ENCODE results near the gene CEP112.

Gene CEP112

GRCh38 chr17:65990593-65990992, 201.3 kb downstream of the CEP112 start:
- DNase-seq (ENCODE audit: low read depth in 2 of 2) = no peak

DNA sequence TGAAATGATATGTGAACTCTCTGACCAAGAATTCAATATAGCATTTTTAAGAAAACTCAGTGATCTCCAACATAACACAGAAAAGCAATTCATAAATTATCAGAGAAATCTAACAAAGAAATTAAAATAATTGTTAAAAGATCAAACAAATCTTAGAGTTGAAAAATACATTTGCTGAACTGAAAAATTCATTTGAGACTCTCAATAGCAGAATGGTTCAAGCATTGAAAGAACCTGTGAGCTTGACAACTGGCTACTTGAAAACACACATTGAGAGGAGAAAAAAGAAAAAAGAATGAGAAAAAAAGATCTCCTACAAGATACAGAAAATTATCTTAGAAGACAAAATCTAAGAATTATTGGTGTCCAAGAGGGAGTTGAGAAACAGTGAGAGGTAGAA, 203.5 kb downstream of the CEP112 start:
- DNase-seq (ENCODE audit: low read depth in 2 of 2) = no peak

DNA sequence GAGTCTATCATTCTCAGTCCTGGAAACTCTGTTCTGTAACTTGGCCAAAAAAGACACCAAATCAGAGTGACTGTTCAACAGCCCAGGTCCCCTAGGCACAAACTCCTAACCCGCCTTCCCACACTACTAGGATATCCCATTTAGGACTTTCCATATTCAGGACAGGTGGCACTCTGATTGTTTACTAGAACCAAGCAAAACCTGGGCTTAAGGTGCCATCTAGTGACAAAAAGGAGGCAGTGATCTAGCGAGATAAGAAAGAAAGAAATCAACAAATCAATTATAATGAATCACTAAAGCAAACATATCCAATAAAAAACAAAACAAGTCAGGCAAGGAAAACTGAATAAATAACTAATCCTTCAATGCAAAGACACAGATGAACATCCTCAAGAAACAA, 203.9 kb downstream of the CEP112 start:
- no peak for DNase-seq (ENCODE audit: low read depth in 2 of 2)

DNA sequence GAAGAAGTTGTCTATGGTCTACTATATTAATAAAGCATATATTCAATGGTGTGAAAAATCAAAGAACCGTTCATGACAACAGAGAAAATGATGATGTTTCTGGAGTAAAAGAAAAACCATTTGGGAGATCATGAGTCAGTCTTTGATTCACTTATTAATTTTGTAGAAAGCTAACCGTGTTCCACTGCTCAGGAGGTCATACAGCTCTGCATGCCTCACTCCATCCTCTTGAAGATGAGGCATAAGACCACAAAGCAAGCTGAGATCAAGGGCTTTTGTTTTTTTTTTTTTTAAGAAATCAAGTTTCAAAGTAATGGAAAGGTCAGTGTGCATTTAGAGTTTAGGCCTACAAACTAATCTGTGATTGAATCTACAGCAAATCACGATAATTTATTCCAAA, 206.4 kb downstream of the CEP112 start:
- no peak for DNase-seq (ENCODE audit: low read depth in 2 of 2)

DNA sequence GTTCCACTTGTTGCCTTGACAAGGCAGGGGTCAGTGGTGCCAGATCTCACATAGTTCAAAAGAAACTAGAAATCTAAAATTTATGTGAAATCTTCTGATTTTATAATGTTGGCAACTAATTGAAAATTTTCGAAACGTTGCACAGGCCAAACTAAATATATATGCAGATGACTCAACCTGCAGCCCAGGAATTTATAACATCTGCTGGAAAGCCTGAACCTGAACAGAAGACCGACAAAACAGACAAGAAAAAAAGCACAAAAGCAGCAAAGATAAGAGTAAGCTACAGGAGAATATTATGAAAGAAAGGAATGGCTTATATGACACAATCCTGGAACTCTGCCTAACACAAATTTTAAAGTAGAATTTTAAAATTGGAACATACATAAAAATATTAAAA, 207.6 kb downstream of the CEP112 start:
- no peak for DNase-seq (ENCODE audit: low read depth in 2 of 2)

- DNase-seq (ENCODE audit: low read depth in 2 of 2) = no peak
Measured at GRCh38 chr17:65978871-65979270, 213.1 kb downstream of the CEP112 start.

DNA sequence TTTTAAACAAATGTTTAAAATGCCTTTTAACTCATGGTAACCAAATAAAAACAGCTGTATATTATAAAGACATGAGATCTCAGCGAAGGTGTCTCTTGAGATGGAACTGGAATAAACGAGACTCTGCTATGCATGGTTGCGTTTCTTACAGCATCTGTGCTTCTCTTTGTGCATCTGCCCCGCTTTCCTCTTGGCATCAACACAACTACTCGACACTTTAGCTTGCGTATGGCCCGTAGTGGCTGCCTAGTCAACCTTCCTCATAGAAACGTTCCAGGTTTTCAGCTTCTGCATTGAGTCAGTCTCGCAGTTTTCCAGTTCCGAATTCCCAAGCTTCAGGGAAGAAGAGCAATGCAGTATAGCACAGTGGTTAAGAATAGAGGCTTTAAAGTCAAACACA, 214.9 kb downstream of the CEP112 start:
- no peak for DNase-seq (ENCODE audit: low read depth in 2 of 2)

- no peak for DNase-seq (ENCODE audit: low read depth in 2 of 2)
Measured at GRCh38 chr17:65975878-65976277, 216.1 kb downstream of the CEP112 start.

GRCh38 chr17:65973237-65973636, 218.7 kb downstream of the CEP112 start:
- no peak for DNase-seq (ENCODE audit: low read depth in 2 of 2)

- no peak for DNase-seq (ENCODE audit: low read depth in 2 of 2)
Measured at GRCh38 chr17:65967372-65967771, 224.6 kb downstream of the CEP112 start.

GRCh38 chr17:65966072-65966695, 225.7 kb downstream of the CEP112 start:
- DNase-seq (ENCODE audit: low read depth in 2 of 2) = no peak

GRCh38 chr17:65963179-65963578, 228.8 kb downstream of the CEP112 start:
- DNase-seq (ENCODE audit: low read depth in 2 of 2) = no peak

DNA sequence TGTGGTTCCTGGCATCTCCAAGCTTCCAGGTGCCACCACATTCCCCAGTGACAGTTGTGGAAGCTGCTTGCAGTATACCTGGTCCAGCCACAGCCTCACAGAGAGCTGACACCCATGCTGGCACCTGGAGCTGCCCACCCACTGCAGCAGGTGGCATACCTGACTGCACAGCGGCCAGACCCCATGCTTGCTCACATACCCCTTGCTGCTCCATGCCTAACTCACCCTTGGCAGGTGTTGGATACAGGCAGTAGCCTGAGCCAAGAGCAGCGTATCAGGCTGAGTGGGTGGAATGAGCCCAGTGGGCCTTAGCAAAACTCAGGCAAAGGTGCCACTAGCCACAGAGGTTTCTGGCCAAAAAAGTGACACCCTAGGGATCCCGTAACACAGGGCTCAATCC, 232.3 kb downstream of the CEP112 start:
- no peak for DNase-seq (ENCODE audit: low read depth in 2 of 2)

- no peak for DNase-seq (ENCODE audit: low read depth in 2 of 2)
Measured at GRCh38 chr17:65956814-65957213, 235.1 kb downstream of the CEP112 start.

- DNase-seq (ENCODE audit: low read depth in 2 of 2) = no peak
Measured at GRCh38 chr17:65954148-65954449, 237.8 kb downstream of the CEP112 start.

DNA sequence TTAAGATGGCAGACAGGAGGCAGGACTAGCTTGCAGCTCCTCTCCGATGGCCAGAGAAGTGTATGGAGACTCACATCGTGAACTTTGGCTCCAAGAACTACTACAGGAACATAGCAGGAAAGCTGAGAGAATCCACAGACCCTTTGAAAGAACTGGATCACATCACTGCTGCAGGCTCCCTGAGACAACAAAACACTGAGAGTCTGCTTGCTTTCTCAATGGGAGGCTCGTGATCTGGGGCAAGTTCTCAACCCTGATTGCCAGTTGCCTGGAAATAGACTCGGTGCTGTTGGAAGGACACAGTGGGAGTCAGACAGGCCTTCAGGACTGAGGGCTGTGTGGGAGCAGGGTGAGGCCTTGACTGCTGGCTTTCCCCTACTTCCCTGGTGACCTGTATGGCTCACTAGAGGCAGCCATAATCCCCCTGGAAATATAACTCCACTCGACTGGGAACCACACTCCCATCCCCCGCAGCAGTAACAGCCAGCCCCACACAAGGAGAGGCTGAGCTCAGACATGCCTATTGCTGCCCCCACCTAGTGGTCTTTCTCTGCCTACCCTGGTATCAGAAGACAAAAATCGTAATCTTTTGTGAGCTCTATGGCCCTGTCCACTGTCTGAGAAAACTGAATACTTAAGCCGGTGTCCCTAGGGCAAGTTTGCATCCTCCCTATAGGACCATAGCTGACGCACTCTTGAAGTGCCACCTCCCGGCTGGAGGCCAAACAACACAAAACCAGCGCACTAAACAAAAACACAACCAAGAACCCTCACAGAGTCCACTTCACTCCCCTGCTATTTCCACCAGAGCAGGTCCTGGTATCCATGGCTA, 238.4 kb downstream of the CEP112 start:
- no peak for DNase-seq (ENCODE audit: low read depth in 2 of 2)

DNA sequence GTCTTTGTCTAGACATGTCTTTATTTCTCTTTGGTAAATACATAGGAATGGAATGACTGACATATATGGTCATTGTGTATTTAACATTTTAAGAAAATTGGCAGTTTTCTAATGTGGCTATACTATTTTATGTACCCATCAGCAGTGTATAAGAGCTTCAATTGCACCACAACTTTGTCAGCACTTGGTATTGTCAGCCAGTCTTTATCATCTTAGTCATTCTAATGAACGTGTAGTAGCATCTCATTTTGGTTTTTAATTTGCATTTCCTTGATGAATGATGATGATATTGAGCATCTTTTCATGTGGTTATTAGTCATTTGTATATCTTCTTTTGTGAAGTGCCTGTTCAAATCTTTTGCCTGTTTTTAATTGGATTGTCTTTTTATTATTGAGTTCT, 239.3 kb downstream of the CEP112 start:
- DNase-seq (ENCODE audit: low read depth in 2 of 2) = no peak

DNA sequence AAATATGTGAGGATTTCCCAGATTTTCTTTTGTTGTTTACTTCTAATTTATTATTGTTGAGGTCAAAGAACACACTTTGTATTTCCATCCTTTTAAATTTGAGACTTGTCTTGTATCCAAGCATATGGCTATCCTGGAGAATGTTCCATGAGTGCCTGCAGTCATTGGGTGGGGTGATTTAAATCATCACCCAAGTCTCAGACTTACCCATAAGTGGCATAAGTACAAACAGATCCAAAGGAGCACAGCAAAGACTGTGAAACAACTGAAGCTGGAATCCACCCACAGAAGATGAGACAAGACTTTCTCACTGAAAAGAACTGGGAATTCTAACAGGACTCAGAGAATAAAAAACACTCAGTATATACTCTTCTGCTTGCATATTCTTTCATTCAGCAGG, 239.9 kb downstream of the CEP112 start:
- DNase-seq (ENCODE audit: low read depth in 2 of 2) = no peak

DNA sequence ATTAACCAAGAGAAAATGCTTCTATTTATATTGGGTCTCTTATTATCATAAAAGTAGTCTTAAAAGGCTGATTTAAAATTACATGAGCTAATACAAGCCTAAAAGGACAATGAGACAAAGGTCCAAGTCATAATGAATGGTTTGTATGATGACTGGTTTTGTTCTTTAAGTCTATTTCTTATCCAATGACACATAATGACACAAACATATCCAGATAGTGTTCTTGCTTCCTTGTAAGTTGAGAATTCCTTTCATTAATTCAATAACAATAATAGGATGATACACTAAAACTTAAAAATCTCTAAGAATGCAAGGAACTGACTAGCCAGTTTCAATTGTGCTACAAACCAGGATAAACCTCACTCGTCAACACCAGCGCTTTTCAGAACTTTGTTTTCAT, 244.1 kb downstream of the CEP112 start:
- DNase-seq (ENCODE audit: low read depth in 2 of 2) = no peak

DNA sequence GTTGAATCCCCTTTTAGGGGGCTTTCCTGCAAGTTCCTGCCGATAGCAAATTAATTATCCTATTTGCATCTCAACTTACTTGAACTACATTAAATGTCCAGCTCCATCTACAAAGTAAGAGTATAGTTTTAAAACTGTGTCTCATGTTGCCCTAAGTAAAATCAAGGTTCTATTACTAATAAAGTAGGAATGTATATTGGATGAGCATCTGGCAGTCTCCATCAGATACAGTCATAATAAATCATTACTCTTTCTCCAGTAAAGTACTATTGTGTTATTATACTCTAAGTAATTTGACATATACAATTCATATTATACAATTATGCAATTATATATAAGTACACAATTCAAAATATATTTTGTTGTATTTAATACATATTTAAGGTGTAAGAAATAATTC, 249.3 kb downstream of the CEP112 start:
- DNase-seq (ENCODE audit: low read depth in 2 of 2) = no peak

- DNase-seq (ENCODE audit: low read depth in 2 of 2) = no peak
Measured at GRCh38 chr17:65941356-65941899, 250.5 kb downstream of the CEP112 start.

DNA sequence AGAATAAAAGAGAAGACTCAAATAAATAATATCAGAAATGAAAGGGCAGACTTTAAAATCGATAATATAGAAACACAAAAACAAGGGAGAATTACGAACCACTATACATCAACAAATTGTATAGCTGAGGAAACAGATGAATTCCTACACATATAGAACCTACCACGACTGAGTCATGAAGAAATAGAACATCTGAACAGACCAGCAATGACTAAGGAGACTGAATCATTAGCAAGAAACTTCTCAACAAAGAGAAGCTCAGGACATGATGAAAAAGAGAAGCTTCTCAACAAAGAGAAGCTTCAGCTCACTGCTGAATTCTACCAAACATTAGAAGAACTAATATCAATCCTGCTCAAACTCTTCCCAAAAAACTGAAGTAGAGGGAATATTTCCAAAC, 255.9 kb downstream of the CEP112 start:
- no peak for DNase-seq (ENCODE audit: low read depth in 2 of 2)

- DNase-seq (ENCODE audit: low read depth in 2 of 2) = no peak
Measured at GRCh38 chr17:65933290-65933689, 258.6 kb downstream of the CEP112 start.

Measured in stimulated activated CD4-positive, alpha-beta T cell treated with anti-CD3 and anti-CD28 coated beads, Interleukin-12 subunit alpha, Interleukin-12 subunit beta, amount 100 ng/mL, for 24 hours (primary cell).